Middle frontal gyrus (tissue), 1 donor: ENCODE data around the gene ZBTB16.
A peak's percentile ranks its signal among the peaks of the same experiment; 100 is the strongest.

Experiments used
- DNase-seq: peaks from one replicate; pipeline ENCODE4 v3.0.0-alpha.2; 2015; ENCODE audit warnings: low spot score; ENCODE audit errors: extremely low spot score

ZBTB16 gene

GRCh38 chr11:114152162-114152561, 92.7 kb downstream of the ZBTB16 start:
- DNase-seq, result no peak

- no peak for DNase-seq
These were observed 93.3 kb downstream of the ZBTB16 start for GRCh38 chr11:114152785-114153184.

- DNase-seq, result no peak
These were observed 93.7 kb downstream of the ZBTB16 start for GRCh38 chr11:114153224-114153623.

- no peak for DNase-seq
These were observed 94.9 kb downstream of the ZBTB16 start for GRCh38 chr11:114154271-114155047.

- no peak for DNase-seq
These were observed 95.6 kb downstream of the ZBTB16 start for GRCh38 chr11:114155116-114155515.

GRCh38 chr11:114156131-114156581, 96.6 kb downstream of the ZBTB16 start:
- no peak for DNase-seq

- no peak for DNase-seq
These were observed 97.3 kb downstream of the ZBTB16 start for GRCh38 chr11:114156782-114157181.

GRCh38 chr11:114157476-114158050, 98.1 kb downstream of the ZBTB16 start:
- no peak for DNase-seq

GRCh38 chr11:114158421-114158820, 98.9 kb downstream of the ZBTB16 start:
- no peak for DNase-seq

- DNase-seq, result no peak
These were observed 99.4 kb downstream of the ZBTB16 start for GRCh38 chr11:114158886-114159285.

- DNase-seq, result no peak
These were observed 99.8 kb downstream of the ZBTB16 start for GRCh38 chr11:114159320-114159719.

- DNase-seq, result no peak
These were observed 100.5 kb downstream of the ZBTB16 start for GRCh38 chr11:114159802-114160632.

GRCh38 chr11:114160894-114161293, 101.4 kb downstream of the ZBTB16 start:
- no peak for DNase-seq

- no peak for DNase-seq
These were observed 102.2 kb downstream of the ZBTB16 start for GRCh38 chr11:114161486-114162250.

GRCh38 chr11:114162719-114163123, 103.2 kb downstream of the ZBTB16 start:
- DNase-seq, result peak; percentile 97

GRCh38 chr11:114163229-114163631, 103.7 kb downstream of the ZBTB16 start:
- DNase-seq, result no peak

GRCh38 chr11:114163830-114164401, 104.4 kb downstream of the ZBTB16 start:
- no peak for DNase-seq

GRCh38 chr11:114164546-114164945, 105.0 kb downstream of the ZBTB16 start:
- DNase-seq, result no peak

GRCh38 chr11:114165326-114166230, 106.1 kb downstream of the ZBTB16 start:
- no peak for DNase-seq

- no peak for DNase-seq
These were observed 106.9 kb downstream of the ZBTB16 start for GRCh38 chr11:114166362-114166761.
